GM12892 (cell line): Measurements from ENCODE around the gene E2F8.

Experiments used
- POLR2A ChIP-seq: IDR thresholded peaks from 2 replicates; pipeline ENCODE4 v1.6.1; 2011; ENCODE audit warnings: low read depth, low read length, control low read depth
- POLR2AphosphoS5 ChIP-seq: IDR thresholded peaks from 2 replicates; pipeline ENCODE4 v1.6.1; 2011; ENCODE audit warnings: low read depth, low read length, control low read depth
- TAF1 ChIP-seq: IDR thresholded peaks from 2 replicates; pipeline ENCODE4 v1.6.1; 2011; ENCODE audit warnings: low read depth, mild to moderate bottlenecking, control low read depth, low read length, borderline replicate concordance

DNA sequence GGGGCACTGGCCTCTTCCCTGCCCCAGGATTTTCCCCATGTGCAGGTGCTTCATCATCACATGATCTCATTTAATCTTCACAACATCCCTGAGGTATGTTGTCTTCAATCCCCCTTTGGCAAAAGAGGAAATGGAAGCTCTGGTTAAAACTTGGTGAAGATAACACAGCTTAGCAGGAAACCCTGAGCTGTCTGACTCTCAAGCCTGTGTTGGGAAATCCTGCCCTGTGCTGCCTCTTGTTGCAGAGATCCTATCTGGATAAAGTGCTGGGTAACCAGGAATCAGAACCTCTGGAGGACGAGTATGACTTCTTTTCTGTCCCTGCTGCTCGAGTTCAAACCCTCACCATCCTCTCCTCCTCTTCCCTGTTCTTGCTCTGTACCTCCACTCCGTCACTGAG lies 13.1 kb upstream of the E2F8 start:
- no peak for TF ChIP-seq POLR2AphosphoS5
- TF ChIP-seq POLR2A: no peak
- TF ChIP-seq TAF1: no peak
